HG02571 (cell line): ENCODE results near the gene LETMD1.

Experiments
- ATAC-seq: cut with Tn5 transposase; IDR thresholded peaks from one replicate; pipeline ENCODE4 v1.9.1; 2021; ENCODE audit warnings: mild to moderate bottlenecking, moderate library complexity; ENCODE audit not compliant: unreplicated experiment

Gene LETMD1

GRCh38 chr12:51025836-51026638, 22.1 kb upstream of the LETMD1 start, which contains the start of gene SLC11A2:
Gene SLC11A2, minus strand, starts transcription at chr12:51026384. Its CDS starts 15,656 bp downstream, at chr12:51010728.
- ATAC-seq, result peak; percentile 96

DNA sequence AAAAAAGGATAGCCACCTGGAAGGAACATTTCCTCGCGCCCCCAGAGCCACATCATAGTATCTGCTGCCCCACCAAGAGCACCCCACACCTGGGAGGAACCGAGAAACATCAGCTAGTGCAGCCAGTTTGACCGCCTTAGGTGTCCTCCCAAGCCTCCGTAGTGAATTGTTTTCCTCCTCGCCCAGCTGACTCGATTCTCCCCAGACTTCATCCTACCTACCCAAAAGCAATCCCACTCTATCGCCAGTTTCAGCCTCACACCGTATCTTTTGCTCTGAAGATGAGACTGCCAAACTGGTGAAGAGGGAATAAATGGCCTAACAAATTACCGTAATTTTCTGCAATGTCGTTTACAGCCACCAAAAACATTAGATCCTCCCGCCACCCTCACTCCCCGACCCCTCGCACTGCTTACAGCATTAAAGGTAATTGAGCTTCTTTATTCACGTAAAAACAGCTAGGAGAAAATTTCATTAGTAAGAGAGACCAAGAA, 20.7 kb upstream of the LETMD1 start:
- ATAC-seq, result no peak

GRCh38 chr12:51028126-51028812, 19.9 kb upstream of the LETMD1 start:
- no peak for ATAC-seq

DNA sequence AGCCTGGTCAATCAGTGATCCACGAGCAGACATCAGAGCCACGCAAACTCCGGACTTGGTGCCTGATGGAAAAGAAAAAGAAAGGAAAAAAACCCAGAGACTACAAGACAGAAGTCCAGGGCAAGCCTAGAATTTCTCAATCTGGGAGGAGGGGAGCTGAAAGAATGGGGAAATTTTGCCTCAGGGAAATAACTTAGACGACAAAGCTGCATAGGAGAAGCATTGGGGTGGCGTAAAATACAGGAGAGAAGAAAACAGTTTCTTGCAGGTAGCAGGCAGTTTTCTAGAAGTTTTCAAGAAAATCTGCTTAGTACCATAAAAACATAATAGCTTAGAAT, 19.3 kb upstream of the LETMD1 start:
- no peak for ATAC-seq

- ATAC-seq, result no peak
Measured at GRCh38 chr12:51033048-51033447, 15.1 kb upstream of the LETMD1 start.

DNA sequence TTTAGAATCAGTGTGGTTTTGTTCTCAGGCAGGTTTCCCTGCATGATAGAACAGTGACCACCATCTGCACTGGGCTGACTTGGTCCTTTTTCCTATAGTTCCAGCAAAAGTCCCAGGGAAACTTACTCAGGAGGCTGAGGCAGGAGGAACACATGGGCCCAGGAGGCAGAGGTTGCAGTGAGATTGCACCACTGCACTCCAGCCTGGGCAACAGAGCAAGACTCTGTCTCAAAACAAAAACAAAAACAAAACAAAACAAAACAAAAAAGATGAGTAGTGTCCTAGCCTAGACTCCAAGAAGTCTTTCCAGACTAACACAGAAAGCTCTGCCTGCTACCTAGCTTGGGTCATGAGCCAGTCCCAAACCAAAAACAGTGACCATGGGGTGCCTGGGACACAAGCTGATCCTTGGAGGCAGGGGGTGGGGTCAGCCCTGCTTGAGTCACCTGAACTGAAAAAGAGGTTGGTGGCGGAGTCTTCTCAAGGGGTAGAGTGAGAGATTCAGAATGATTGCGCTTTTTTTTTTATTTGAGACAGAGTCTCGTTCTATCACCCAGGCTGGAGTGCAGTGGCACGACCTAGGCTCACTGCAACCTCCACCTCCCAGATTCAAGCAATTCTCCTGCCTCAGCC, 14.6 kb upstream of the LETMD1 start:
- ATAC-seq, result no peak

- no peak for ATAC-seq
Measured at GRCh38 chr12:51036279-51036678, 11.8 kb upstream of the LETMD1 start.

- no peak for ATAC-seq
Measured at GRCh38 chr12:51048661-51049251, 629 bp downstream of the LETMD1 start.

GRCh38 chr12:51049525-51049924, 1.4 kb downstream of the LETMD1 start:
- no peak for ATAC-seq

- ATAC-seq, result no peak
Measured at GRCh38 chr12:51051787-51052186, 3.7 kb downstream of the LETMD1 start.

GRCh38 chr12:51055060-51055459, 6.9 kb downstream of the LETMD1 start:
- no peak for ATAC-seq

DNA sequence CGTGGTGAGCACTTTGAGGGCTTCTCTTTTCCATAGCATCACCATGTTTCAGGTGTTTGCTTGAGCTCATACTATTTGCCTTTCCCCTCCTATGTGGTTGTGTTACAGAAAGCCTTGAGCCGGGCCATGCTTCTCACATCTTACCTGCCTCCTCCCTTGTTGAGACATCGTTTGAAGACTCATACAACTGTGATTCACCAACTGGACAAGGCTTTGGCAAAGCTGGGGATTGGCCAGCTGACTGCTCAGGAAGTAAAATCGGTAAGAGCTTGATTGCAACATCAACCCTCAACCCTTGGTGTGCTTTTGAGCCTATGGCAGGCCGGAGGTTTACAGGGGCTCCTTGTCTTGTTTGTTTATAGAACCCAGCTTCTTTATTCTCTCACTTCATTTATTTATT, 8.1 kb downstream of the LETMD1 start:
- ATAC-seq, result no peak

DNA sequence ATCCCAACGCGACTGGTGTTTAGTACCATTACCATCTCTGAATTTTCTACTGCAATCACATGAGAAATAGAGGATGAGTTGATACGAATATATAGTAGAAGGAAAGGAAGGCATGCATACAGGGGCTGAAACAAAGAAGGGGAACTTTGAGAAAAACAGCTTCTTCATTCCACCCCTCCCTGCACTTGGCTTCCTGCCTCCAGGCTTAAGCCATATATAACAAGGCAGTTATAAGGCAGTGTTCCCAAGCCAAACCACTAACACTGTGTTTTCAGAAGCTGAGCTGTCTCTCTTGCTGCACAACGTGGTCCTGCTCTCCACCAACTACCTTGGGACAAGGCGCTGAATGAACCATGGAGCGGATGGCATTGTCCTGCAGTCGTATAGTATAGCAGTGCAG, 11.0 kb downstream of the LETMD1 start:
- no peak for ATAC-seq

DNA sequence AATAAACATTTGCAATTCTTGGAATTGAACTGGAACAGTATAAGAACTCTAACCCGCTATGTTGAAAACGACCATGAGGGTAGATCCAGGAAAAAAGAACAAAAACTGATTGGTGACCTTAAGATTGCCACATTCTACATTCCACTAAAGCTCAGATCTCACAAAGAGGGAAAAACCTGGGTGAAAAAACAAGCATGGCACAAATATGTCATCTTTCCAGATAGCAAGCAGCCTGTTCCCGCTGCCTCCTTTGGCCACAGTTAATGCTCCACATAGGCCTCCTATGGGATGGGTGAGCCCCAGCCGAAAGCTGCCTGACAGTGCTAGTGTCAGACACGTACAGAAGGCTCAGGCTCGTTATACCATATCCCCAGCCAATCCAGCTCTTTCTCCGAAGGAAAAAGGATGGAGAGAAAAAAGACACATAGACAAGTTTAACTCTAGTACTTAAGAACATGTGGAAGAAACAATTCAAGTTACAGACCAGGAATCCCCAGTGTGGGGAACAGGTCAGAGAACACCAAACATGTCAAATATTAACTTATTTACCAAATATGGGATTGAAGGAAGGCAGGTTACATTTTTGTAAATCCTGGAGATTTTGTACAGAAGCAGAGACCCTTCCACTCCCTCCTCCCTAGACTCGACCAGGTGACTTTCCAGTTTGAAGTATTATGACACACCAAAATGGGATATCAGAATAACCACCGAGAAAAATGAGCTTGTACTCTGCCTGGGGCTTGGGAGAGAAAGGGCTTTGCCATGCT, 14.7 kb downstream of the LETMD1 start:
- no peak for ATAC-seq

DNA sequence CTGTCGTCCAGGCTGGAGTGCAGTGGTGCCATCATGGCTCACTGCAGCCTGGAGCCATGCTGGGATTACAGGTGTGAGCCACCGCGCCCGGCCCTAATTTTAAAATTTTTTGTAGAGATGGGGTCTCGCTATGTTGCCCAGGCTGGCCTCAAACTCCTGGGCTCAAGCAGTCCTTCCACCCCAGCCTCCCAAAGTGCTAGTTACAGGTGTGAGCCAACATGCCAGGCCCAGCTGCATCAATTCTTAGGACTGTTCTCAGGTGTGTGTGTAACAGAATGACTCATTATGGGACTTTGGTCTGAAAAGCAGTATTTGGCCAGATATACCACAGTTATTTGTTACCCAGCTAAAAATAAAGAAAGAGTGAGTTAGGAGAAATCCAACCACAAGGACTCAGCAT, 17.4 kb downstream of the LETMD1 start:
- no peak for ATAC-seq

DNA sequence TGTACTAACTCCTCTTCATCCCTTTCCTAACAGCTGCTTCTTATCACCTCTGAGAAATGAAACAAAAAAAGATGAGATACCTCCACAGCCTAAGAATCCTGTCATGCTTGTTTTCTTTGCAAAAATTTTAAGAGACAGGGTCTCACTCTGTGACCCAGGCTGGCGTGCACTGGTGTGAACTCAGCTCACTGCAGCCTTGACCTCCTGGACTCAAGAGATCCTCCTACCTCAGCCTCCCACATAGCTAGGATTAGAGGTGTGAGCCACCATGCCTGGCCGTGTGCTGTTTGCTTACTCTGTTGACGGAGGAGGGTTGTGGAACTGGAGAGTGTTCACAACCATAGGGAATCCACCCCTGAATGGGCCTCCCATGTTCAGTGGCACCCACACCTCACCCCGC, 19.1 kb downstream of the LETMD1 start:
- no peak for ATAC-seq

DNA sequence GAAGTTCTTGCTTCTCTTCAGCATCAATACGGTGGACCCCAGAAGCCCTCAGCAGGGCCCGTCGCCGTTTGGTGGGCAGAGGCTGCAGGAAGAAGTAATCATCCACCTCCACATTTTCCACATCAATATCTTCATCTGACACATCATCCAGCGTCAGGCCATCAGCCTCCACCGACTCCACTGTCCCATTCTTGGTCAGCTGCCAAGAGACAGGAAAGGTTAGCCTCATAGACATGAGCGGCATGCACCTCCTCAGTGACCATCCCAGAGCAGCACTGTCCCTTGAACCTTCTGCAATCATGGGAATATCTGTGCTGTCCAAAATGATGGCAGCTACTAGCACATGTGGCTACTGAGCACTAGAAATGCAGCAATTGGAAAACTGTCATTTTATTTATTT, 19.6 kb downstream of the LETMD1 start:
- no peak for ATAC-seq

- no peak for ATAC-seq
Measured at GRCh38 chr12:51070004-51070403, 21.9 kb downstream of the LETMD1 start.

- no peak for ATAC-seq
Measured at GRCh38 chr12:51071663-51072062, 23.5 kb downstream of the LETMD1 start.

DNA sequence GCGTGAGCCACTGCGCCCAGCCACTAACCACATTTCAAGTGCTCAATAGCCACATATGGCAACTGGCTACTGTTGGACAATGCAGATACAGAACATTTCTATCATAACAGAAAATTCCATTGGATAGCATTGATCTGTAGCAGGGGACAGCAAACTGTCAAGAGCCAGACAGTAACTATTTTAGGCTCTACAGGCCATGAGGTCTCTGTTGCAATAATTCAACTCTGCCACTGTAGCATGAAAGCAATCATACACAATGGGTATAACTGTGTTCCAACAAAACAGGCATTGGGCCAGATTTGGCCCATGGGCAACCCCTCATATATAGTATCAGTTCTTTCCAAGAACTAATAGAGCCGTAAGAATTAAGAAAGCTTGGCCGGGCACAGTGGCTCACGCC, 27.3 kb downstream of the LETMD1 start:
- no peak for ATAC-seq
